D721Med (cell line): ENCODE data around the gene MRPL16.

ENCODE experiments used
- DNase-seq: peaks from one replicate; pipeline ENCODE4 v3.0.0; 2011; ENCODE audit warnings: low spot score; ENCODE audit not compliant: insufficient read length
- FAIRE-seq: peaks from 2 replicates; lab custom pipeline; 2011; peaks lifted over from hg19 to GRCh38; lab: Jason Lieb, UNC
- TF ChIP-seq, protein P1 (sequence below): IDR thresholded peaks from 2 replicates; pipeline ENCODE4 v1.5.1; 2012; ENCODE audit warnings: mild to moderate bottlenecking, control low read depth; ENCODE audit not compliant: insufficient read depth; ENCODE audit errors: missing control alignments

Gene MRPL16

DNA sequence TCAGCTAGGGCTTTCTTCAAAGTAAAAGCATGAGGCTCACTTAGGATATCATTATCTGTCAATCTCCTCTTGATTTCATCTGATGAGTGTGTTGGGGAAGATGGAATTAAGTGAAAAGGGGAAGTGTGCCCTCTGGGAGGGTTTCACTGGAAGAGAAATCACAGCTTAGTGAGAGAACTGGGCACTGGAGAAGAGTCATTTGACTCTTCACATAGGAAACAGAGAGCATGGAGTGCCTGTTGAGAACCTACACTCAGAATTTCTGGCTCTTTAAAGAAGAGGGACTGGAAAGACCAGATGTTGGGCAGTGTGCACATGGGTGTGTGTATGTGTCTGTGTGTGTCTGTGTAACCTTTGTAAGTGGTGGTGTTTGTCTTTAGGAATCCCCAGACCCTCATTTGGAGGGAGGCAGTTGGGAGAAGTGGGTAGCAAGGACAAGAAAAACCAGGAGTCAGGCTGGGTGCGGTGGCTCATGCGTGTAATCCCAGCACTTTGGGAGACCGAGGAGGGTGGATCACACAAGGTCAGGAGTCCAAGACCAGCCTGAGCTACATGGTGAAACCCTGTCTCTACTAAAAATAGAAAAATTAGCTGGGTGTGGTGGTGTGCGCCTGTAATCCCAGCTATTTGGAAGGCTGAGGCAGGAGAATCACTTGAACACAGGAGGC, 45.4 kb downstream of the MRPL16 start:
- FAIRE-seq (no peak), DNase-seq (no peak)
- TF ChIP-seq, protein P1, sequence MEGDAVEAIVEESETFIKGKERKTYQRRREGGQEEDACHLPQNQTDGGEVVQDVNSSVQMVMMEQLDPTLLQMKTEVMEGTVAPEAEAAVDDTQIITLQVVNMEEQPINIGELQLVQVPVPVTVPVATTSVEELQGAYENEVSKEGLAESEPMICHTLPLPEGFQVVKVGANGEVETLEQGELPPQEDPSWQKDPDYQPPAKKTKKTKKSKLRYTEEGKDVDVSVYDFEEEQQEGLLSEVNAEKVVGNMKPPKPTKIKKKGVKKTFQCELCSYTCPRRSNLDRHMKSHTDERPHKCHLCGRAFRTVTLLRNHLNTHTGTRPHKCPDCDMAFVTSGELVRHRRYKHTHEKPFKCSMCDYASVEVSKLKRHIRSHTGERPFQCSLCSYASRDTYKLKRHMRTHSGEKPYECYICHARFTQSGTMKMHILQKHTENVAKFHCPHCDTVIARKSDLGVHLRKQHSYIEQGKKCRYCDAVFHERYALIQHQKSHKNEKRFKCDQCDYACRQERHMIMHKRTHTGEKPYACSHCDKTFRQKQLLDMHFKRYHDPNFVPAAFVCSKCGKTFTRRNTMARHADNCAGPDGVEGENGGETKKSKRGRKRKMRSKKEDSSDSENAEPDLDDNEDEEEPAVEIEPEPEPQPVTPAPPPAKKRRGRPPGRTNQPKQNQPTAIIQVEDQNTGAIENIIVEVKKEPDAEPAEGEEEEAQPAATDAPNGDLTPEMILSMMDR = no peak

DNA sequence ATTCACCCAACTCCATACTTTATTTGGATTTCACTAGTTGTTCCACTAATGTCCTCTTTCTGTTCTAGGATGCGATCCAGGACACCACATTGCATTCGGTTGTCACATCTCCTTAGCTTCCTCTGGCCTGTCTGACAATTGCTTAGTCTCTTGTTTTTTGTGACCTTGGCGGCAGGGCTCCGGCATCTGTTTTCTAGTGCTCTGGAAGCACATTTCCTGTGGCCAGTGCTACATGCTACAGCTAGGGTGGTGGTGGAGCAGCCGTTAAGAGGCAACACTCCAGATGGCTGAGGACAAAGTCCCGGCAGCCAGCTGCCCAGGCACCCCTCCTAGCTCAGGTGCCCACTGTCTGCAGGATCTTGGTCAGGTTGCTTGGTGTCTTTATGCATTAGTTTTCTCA, 48.6 kb downstream of the MRPL16 start:
- DNase-seq (no peak), FAIRE-seq (no peak)
- TF ChIP-seq, protein P1 = no peak

DNA sequence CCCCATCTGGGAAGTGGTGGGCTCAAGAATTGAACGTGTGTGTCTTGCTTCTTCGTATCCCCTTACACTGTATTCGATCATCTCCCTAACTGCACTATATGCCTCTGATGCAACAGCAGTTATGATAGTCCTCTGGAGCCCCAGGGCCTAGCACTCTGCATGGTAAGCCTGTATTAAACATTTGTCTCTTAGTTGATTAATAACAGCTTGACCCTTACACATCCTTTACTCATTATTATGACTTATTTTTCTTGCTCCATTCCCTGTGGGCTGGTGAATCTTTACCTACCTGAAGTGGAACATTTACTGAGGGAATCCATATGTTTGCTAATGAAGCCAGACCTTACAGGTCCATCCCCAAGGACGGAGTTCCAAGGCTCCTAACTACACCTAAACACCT, 49.8 kb downstream of the MRPL16 start:
- no peak for DNase-seq
- FAIRE-seq = no peak
- TF ChIP-seq, protein P1 = no peak

DNA sequence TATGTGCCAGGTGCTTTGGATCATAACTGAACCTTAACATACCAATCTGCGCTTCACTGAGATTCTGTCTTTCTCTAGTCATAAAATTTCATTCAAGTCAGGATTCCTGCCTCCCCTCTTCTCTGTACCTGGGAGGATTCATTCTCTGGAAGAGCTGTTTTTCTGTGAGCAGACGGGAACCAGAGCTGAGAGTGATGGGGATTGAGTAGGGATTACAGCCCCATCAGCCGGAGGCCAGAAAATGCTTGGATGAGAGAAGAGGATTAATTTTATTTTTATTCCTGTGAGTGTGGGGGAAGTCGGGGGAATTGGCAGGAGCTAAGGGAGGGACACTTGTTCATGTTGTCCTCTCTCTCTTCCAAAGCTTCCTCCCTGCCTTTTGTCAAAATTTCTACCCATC, 50.7 kb downstream of the MRPL16 start:
- no peak for FAIRE-seq
- TF ChIP-seq, protein P1 = no peak
- peak; percentile 55 for DNase-seq

DNA sequence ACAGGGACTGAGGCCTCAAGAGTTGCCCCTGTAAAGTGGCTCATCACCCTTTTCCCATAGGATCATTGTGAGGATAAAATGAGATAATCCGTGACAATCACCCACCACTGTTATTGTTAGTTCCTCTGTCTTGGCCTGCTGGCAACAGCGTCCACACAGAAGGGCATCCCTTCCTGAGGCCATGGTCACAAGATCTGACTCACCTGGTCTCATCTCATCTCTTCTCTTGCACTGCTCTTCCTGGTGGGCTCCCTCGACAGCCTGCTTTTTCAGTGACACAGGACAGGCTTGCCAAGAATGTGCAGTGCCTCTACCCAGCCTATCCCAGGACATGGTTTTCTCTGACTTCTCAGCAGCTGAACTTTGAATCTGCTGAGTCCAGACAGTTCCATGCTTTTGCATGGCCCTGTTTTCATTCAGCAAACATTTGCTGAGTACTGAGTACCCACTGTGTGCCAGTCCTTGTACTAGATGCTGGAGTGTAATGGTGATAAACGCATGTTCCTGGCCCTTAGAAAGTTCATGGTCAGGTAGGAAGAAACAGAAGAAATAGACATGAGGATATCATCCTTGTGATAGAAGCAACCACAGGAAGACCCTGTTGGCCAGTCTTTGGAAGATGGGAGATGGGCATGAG, 52.1 kb downstream of the MRPL16 start:
- TF ChIP-seq, protein P1 = no peak
- FAIRE-seq = no peak
- DNase-seq = no peak

DNA sequence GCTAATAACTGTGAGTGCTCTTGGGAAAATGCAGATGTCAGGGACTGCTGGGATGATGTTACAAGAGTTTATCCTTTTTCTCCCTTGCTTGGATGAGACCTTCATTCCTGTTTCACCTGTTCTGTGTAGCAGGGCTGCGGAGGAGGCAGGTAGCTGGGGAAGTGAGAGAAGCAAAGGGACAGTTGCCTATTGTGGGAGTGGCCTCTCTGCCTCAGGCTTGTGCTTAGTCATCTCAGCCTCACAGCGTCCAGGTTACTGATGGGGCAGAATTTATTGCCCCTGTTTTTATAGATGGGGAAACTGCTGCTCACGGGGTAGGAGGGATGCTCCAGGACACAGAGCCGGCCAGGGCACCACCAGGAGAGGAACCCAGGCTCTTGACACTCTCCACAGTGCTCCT, 53.7 kb downstream of the MRPL16 start:
- FAIRE-seq (no peak), DNase-seq (no peak)
- TF ChIP-seq, protein P1 = no peak

DNA sequence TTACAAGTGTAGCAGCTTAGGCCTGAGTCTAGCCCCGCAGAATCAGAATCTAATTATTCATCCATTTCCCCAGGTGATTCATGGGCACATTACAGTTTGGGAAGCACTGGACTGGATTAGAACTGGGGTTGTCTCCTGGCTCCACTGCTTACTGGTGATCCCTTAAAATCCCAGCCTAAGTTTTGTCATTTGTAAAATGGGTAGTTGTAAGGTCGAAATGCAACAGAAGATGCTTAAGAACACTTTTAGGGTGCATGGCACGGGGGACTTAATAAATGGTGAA, 54.1 kb downstream of the MRPL16 start:
- no peak for DNase-seq
- TF ChIP-seq, protein P1 = no peak
- no peak for FAIRE-seq
